GM21786 (cell line): ENCODE measurements around the gene TBX15.

Experiments used
- ATAC-seq: cut with Tn5 transposase; IDR thresholded peaks from one replicate; pipeline ENCODE4 v1.9.1; 2021; ENCODE audit not compliant: unreplicated experiment

TBX15 gene

GRCh38 chr1:119002028-119002686 is 14.0 kb upstream of the TBX15 start:
- no peak for ATAC-seq

GRCh38 chr1:119001181-119002027 is 13.3 kb upstream of the TBX15 start:
- no peak for ATAC-seq

GRCh38 chr1:119000371-119001180 is 12.4 kb upstream of the TBX15 start:
- no peak for ATAC-seq

GRCh38 chr1:118999348-119000071 is 11.4 kb upstream of the TBX15 start:
- ATAC-seq = no peak

- ATAC-seq = no peak
Observed at GRCh38 chr1:118998171-118998570, 10.0 kb upstream of the TBX15 start.

GRCh38 chr1:118997225-118997624 is 9.1 kb upstream of the TBX15 start:
- no peak for ATAC-seq

GRCh38 chr1:118995312-118996016 is 7.3 kb upstream of the TBX15 start:
- ATAC-seq = no peak

GRCh38 chr1:118993700-118994026 is 5.5 kb upstream of the TBX15 start:
- ATAC-seq = no peak

- no peak for ATAC-seq
Observed at GRCh38 chr1:118992868-118993699, 4.9 kb upstream of the TBX15 start.

GRCh38 chr1:118992237-118992825 is 4.2 kb upstream of the TBX15 start:
- ATAC-seq = no peak

- no peak for ATAC-seq
Observed at GRCh38 chr1:118991448-118991847, 3.3 kb upstream of the TBX15 start.

GRCh38 chr1:118990513-118991152 is 2.5 kb upstream of the TBX15 start:
- ATAC-seq = no peak

GRCh38 chr1:118989878-118990378 is 1.8 kb upstream of the TBX15 start:
- ATAC-seq = no peak

GRCh38 chr1:118989006-118989815 is 1.1 kb upstream of the TBX15 start:
- ATAC-seq = no peak

GRCh38 chr1:118987468-118988185 is 516 bp downstream of the TBX15 start:
- ATAC-seq = no peak

- no peak for ATAC-seq
Observed at GRCh38 chr1:118986555-118987467, 1.3 kb downstream of the TBX15 start.
